ENCODE results near the gene THRA.

Gene THRA

GRCh38 chr17:40087049-40087794 lies 24.5 kb downstream of the THRA start:
- DNase-seq, result no peak

- no peak for DNase-seq
These were observed 25.3 kb downstream of the THRA start for GRCh38 chr17:40087903-40088718.

GRCh38 chr17:40089077-40089895 lies 26.5 kb downstream of the THRA start:
- DNase-seq, result no peak

GRCh38 chr17:40090237-40091119 lies 27.7 kb downstream of the THRA start:
- DNase-seq, result no peak

GRCh38 chr17:40091691-40092397 lies 29.1 kb downstream of the THRA start:
- no peak for DNase-seq

- no peak for DNase-seq
These were observed 29.8 kb downstream of the THRA start for GRCh38 chr17:40092581-40092980.

- no peak for DNase-seq
These were observed 30.3 kb downstream of the THRA start for GRCh38 chr17:40093005-40093579.

GRCh38 chr17:40093580-40094201 lies 30.9 kb downstream of the THRA start:
- DNase-seq, result no peak

- no peak for DNase-seq
These were observed 32.1 kb downstream of the THRA start for GRCh38 chr17:40094874-40095273.

GRCh38 chr17:40095351-40095943 lies 32.7 kb downstream of the THRA start:
- no peak for DNase-seq

- DNase-seq, result no peak
These were observed 33.4 kb downstream of the THRA start for GRCh38 chr17:40095944-40096791.

- no peak for DNase-seq
These were observed 34.3 kb downstream of the THRA start for GRCh38 chr17:40097087-40097486.

- peak; percentile 7 for DNase-seq
These were observed 35.4 kb downstream of the THRA start for GRCh38 chr17:40097931-40098845.

- DNase-seq, result peak; percentile 98
These were observed 36.3 kb downstream of the THRA start for GRCh38 chr17:40098846-40099618.

GRCh38 chr17:40099619-40100418 lies 37.1 kb downstream of the THRA start:
- no peak for DNase-seq

- no peak for DNase-seq
These were observed 37.6 kb downstream of the THRA start, which contains the start of gene NR1D1 for GRCh38 chr17:40100419-40100668. Gene NR1D1, minus strand, starts transcription at chr17:40100589. Its CDS starts 495 bp downstream, at chr17:40100094.
